ENCODE measurements around the gene PLXDC1.
"Not testable (repeated sequence)": the region's sequence is repeated elsewhere in the genome, so short reads cannot be mapped to it uniquely, and the experiment has no call there.

Gene PLXDC1

DNA sequence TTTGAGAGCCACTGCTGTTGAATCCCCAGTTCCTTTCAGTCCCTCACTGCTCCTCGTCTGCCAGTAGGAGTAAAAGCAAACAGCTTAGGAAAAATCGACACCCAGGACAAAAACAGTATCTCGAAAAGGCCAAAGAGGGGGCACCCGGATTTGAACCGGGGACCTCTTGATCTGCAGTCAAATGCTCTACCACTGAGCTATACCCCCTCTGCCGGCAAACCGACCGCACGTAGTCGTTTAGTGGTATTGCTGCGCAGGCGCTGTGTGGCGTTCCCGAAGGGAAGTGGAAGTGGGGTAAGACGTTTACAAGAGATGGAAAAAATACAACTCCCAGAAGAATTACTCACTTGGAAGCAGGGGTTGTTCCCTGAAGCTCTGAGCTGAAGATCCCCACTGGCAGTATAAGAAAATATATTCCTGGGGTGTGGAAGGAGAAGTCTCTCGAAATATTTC is 2.2 kb upstream of the PLXDC1 start:
- DNase-seq (ENCODE audit: low read depth): peak; percentile 82

- DNase-seq (ENCODE audit: low read depth): no peak
Observed at GRCh38 chr17:39151943-39152818, 744 bp upstream of the PLXDC1 start.

- no peak for DNase-seq (ENCODE audit: low read depth)
Observed at GRCh38 chr17:39150795-39151149, 665 bp downstream of the PLXDC1 start.

- no peak for DNase-seq (ENCODE audit: low read depth)
Observed at GRCh38 chr17:39150104-39150634, 1.3 kb downstream of the PLXDC1 start.

GRCh38 chr17:39147221-39148185 is 3.9 kb downstream of the PLXDC1 start:
- DNase-seq (ENCODE audit: low read depth): no peak

GRCh38 chr17:39146273-39146672 is 5.2 kb downstream of the PLXDC1 start:
- no peak for DNase-seq (ENCODE audit: low read depth)

GRCh38 chr17:39145143-39145542 is 6.3 kb downstream of the PLXDC1 start:
- no peak for DNase-seq (ENCODE audit: low read depth)

- DNase-seq (ENCODE audit: low read depth): no peak
Observed at GRCh38 chr17:39144416-39144840, 7.0 kb downstream of the PLXDC1 start.

GRCh38 chr17:39143552-39144093 is 7.8 kb downstream of the PLXDC1 start:
- DNase-seq (ENCODE audit: low read depth): no peak

GRCh38 chr17:39141915-39142664 is 9.3 kb downstream of the PLXDC1 start:
- no peak for DNase-seq (ENCODE audit: low read depth)

- no peak for DNase-seq (ENCODE audit: low read depth)
Observed at GRCh38 chr17:39141294-39141693, 10.1 kb downstream of the PLXDC1 start.

GRCh38 chr17:39139561-39139960 is 11.9 kb downstream of the PLXDC1 start:
- no peak for DNase-seq (ENCODE audit: low read depth)

DNA sequence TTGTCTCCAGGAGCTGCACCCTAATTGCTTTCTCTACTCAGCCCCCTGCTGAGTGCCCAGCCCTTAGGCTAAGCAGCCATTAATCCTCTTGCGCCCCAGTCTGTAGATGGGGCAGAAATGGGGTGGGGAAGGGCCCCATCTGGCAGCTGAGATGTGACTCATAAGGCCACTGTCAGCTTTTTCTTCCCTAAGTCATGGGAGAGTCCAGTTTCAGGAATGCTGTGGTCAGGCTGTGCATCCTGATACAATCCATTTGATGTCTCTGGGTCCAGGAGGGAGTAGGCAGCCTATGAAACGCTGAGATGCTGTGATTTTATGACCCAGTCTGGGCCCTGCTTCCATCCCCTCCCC is 12.3 kb downstream of the PLXDC1 start:
- DNase-seq (ENCODE audit: low read depth): no peak

DNA sequence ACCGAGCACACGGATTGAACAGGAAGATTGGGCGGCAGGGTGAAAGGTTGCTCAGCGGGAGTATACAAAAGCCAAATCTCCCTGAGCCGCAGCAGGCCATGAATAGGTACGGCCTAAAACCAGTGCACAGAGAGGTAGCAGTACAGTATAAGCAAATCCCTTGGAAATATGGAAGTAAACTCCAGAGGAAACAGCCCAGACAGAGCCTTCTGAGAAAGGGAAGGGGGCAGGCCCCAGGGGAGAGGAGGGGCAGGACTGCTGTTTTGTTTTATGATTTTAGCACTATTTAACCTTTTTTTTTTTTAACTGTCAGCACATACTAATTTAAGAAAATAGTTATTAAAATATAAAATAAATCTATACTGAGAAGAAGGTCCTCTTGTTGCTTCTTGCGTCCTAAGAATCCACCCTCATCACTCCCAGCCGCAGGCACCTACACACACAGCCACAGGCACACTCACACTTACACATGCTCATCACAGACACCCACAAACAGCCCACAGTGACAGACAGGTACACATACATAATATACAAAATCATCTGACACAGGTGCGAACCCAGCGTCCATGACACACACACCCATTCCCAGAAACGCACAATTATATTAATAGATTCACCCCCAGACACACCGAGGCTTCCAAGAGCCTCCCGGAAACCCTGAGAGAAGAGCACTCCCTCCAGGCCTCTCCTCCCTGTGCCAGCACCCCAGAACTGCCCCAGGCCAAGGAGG is 12.8 kb downstream of the PLXDC1 start:
- DNase-seq (ENCODE audit: low read depth): no peak

GRCh38 chr17:39134878-39135277 is 16.6 kb downstream of the PLXDC1 start:
- no peak for DNase-seq (ENCODE audit: low read depth)

- DNase-seq (ENCODE audit: low read depth): no peak
Observed at GRCh38 chr17:39132192-39132610, 19.2 kb downstream of the PLXDC1 start.

DNA sequence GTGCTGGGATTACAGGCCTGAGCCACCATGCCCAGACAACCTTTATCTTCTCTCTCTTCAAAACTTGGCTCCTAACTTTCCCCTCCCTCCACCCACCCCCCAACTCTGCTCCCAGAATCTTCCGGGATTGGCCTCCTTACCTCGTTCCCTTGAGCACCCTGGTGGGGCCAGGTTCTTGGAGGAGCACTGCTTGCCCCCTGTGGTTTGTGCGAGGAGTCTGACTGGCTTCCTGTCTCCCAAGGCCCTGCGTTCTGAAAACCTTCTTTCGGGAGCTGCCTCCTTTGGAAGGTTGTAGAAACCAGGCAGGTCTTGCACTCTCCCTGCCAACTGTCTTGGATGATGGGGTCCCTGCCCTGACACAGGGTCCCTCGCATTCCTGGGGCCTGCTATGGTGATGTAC is 19.8 kb downstream of the PLXDC1 start:
- no peak for DNase-seq (ENCODE audit: low read depth)

GRCh38 chr17:39130205-39130604 is 21.2 kb downstream of the PLXDC1 start:
- no peak for DNase-seq (ENCODE audit: low read depth)

DNA sequence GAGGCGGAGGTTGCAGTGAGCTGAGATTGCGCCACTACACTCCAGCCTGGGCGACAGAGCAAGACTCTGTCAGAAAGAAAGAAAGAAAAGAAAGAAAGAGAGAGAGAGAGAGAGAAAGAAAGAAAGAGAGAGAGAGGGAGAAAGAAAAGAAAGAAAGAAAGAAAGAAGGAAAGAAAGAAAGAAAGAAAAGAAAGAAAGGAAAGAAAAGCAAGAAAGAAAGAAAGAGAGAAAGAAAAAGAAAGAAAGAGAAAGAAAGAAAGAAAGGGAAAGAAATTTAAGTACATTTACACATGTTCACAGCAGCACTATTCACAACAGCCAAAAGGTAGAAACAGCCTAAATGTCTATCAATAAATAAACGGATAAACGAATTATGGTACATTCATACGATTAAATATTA is 21.9 kb downstream of the PLXDC1 start:
- DNase-seq (ENCODE audit: low read depth): not testable (repeated sequence)

- DNase-seq (ENCODE audit: low read depth): no peak
Observed at GRCh38 chr17:39126436-39126835, 25.0 kb downstream of the PLXDC1 start.

All from stimulated activated CD8-positive, alpha-beta memory T cell treated with anti-CD3 and anti-CD28 coated beads, Interleukin-12 subunit alpha, Interleukin-12 subunit beta, amount 100 ng/mL, for 4 hours (primary cell).